Measurements from ENCODE around the gene PIK3CG. TPM values are rescaled to one million over a fixed set of nuclear protein-coding genes. Genes with fewer than 3 reads are reported as not detected.
"Not testable (repeated sequence)": the region's sequence is repeated elsewhere in the genome, so short reads cannot be mapped to it uniquely, and the experiment has no call there.

PIK3CG gene
- total and polyA plus RNA-seq, 8 donors: 0.15 to 21.9 (median 3.1) TPM

- DNase-seq: no peak
- no peaks in the 10 kb centered on the region for H3K4me1 ChIP-seq
- H3K27ac ChIP-seq: no peak overlapping the region
- H3K9me3 ChIP-seq: peaks cover 0 to 15% (median 14%) of the 10 kb centered on the region in 4 donors
- no peaks in the 10 kb centered on the region for H3K27me3 ChIP-seq
- H3K4me3 ChIP-seq: no peak overlapping the region
- H3K36me3 ChIP-seq: no peaks in the 10 kb centered on the region
- intact Hi-C loops (cut with DNase I; ENCODE audit: low total_unique reads): no loop called here
- TF ChIP-seq POLR2AphosphoS5 (IDR thresholded peaks at IDR 0.05) (no peak), POLR2A (IDR thresholded peaks at IDR 0.05) (no peak), CTCF (IDR thresholded peaks at IDR 0.05) (no peak), EP300 (IDR thresholded peaks at IDR 0.05) (no peak)
- 76 to 86% (median 81%) methylated on average over 7 of the region's 7 CpGs for WGBS, 5 donors
Observed at GRCh38 chr7:106829496-106829895, 35.6 kb upstream of the PIK3CG start.

- intact Hi-C loops (cut with DNase I; ENCODE audit: low total_unique reads); H3K27ac ChIP-seq; H3K4me1 ChIP-seq; DNase-seq; H3K4me3 ChIP-seq; H3K36me3 ChIP-seq; H3K27me3 ChIP-seq: not testable (repeated sequence)
- peaks cover 0 to 15% (median 14%) of the 10 kb centered on the region in 4 donors for H3K9me3 ChIP-seq
- 91 to 96% (median 93%) methylated on average over 9 of the region's 9 CpGs for WGBS, 5 donors
Observed at GRCh38 chr7:106830896-106831295, 34.2 kb upstream of the PIK3CG start.

GRCh38 chr7:106836816-106837215 is 28.3 kb upstream of the PIK3CG start:
- H3K27me3 ChIP-seq: no peaks in the 10 kb centered on the region
- H3K9me3 ChIP-seq: peaks cover 0 to 7% (median 0%) of the 10 kb centered on the region in 4 donors
- H3K27ac ChIP-seq: no peak overlapping the region
- H3K4me1 ChIP-seq: no peaks in the 10 kb centered on the region
- 71 to 90% (median 82%) methylated on average over 2 of the region's 2 CpGs for WGBS, 5 donors
- TF ChIP-seq CTCF (IDR thresholded peaks at IDR 0.05) (no peak), POLR2A (IDR thresholded peaks at IDR 0.05) (no peak), POLR2AphosphoS5 (IDR thresholded peaks at IDR 0.05) (no peak), EP300 (IDR thresholded peaks at IDR 0.05) (no peak)
- no peaks in the 10 kb centered on the region for H3K36me3 ChIP-seq
- H3K4me3 ChIP-seq: no peak overlapping the region
- intact Hi-C loops (cut with DNase I; ENCODE audit: low total_unique reads): no loop called here
- DNase-seq: no peak

GRCh38 chr7:106839511-106839910 is 25.6 kb upstream of the PIK3CG start:
- 79 to 96% (median 86%) methylated on average over 2 of the region's 2 CpGs for WGBS, 5 donors
- no peak overlapping the region for H3K27ac ChIP-seq
- no peaks in the 10 kb centered on the region for H3K4me1 ChIP-seq
- peaks cover 0 to 7% (median 0%) of the 10 kb centered on the region in 4 donors for H3K9me3 ChIP-seq
- intact Hi-C loops (cut with DNase I; ENCODE audit: low total_unique reads): no loop called here
- H3K27me3 ChIP-seq: no peaks in the 10 kb centered on the region
- no peaks in the 10 kb centered on the region for H3K36me3 ChIP-seq
- H3K4me3 ChIP-seq: no peak overlapping the region
- TF ChIP-seq POLR2AphosphoS5 (IDR thresholded peaks at IDR 0.05): no peak
- no peak for TF ChIP-seq POLR2A (IDR thresholded peaks at IDR 0.05)
- no peak for TF ChIP-seq EP300 (IDR thresholded peaks at IDR 0.05)
- TF ChIP-seq CTCF (IDR thresholded peaks at IDR 0.05): no peak
- DNase-seq: no peak

GRCh38 chr7:106840342-106840741 is 24.7 kb upstream of the PIK3CG start:
- Histone ChIP-seq H3K4me1 (no peaks in the 10 kb centered on the region), H3K4me3 (no peak overlapping the region), H3K36me3 (no peaks in the 10 kb centered on the region), H3K27ac (no peak overlapping the region), H3K27me3 (no peaks in the 10 kb centered on the region), H3K9me3 (peaks cover 0 to 7% (median 0%) of the 10 kb centered on the region in 4 donors)
- intact Hi-C loops (cut with DNase I; ENCODE audit: low total_unique reads): no loop called here
- WGBS, 5 donors: 28 to 45% (median 38%) methylated on average over 1 of the region's 1 CpG
- no peak for DNase-seq
- TF ChIP-seq POLR2A (IDR thresholded peaks at IDR 0.05) (no peak), POLR2AphosphoS5 (IDR thresholded peaks at IDR 0.05) (no peak), CTCF (IDR thresholded peaks at IDR 0.05) (no peak), EP300 (IDR thresholded peaks at IDR 0.05) (no peak)

All from stomach (tissue), 9 donors.